HG02759 (cell line): ENCODE measurements around the gene KRT37.
"Not testable (repeated sequence)": the region's sequence is repeated elsewhere in the genome, so short reads cannot be mapped to it uniquely, and the experiment has no call there.

ENCODE experiments used
- ATAC-seq: cut with Tn5 transposase; IDR thresholded peaks from one replicate; pipeline ENCODE4 v1.9.1; 2021; ENCODE audit warnings: mild to moderate bottlenecking, moderate library complexity; ENCODE audit not compliant: unreplicated experiment

Gene KRT37

GRCh38 chr17:41407226-41407625, 17.2 kb downstream of the KRT37 start:
- ATAC-seq = no peak

GRCh38 chr17:41406205-41406604, 18.2 kb downstream of the KRT37 start:
- ATAC-seq = no peak

GRCh38 chr17:41404024-41404671, 20.2 kb downstream of the KRT37 start:
- no peak for ATAC-seq

GRCh38 chr17:41403404-41404023, 20.9 kb downstream of the KRT37 start:
- ATAC-seq = no peak

- no peak for ATAC-seq
These were observed 22.2 kb downstream of the KRT37 start for GRCh38 chr17:41402161-41402560.

- no peak for ATAC-seq
These were observed 27.3 kb downstream of the KRT37 start, which contains the start of gene KRT31 for GRCh38 chr17:41396996-41397660. KRT31 (minus strand) TSS chr17:41397608; CDS start chr17:41397539, 69 bp downstream.

- no peak for ATAC-seq
These were observed 28.0 kb downstream of the KRT37 start for GRCh38 chr17:41396340-41396739.

- no peak for ATAC-seq
These were observed 28.8 kb downstream of the KRT37 start for GRCh38 chr17:41395611-41396010.

- not testable (repeated sequence) for ATAC-seq
These were observed 29.3 kb downstream of the KRT37 start for GRCh38 chr17:41395044-41395443.

- no peak for ATAC-seq
These were observed 30.0 kb downstream of the KRT37 start for GRCh38 chr17:41394254-41394996.

GRCh38 chr17:41393826-41394225, 30.6 kb downstream of the KRT37 start:
- no peak for ATAC-seq

GRCh38 chr17:41393294-41393693, 31.1 kb downstream of the KRT37 start:
- ATAC-seq = no peak

GRCh38 chr17:41392278-41392677, 32.1 kb downstream of the KRT37 start:
- no peak for ATAC-seq

- no peak for ATAC-seq
These were observed 32.9 kb downstream of the KRT37 start for GRCh38 chr17:41391535-41391934.

GRCh38 chr17:41390411-41390938, 33.9 kb downstream of the KRT37 start:
- no peak for ATAC-seq

- no peak for ATAC-seq
These were observed 36.7 kb downstream of the KRT37 start for GRCh38 chr17:41387670-41388069.

GRCh38 chr17:41386227-41386626, 38.2 kb downstream of the KRT37 start:
- no peak for ATAC-seq

GRCh38 chr17:41383690-41384089, 40.7 kb downstream of the KRT37 start:
- no peak for ATAC-seq

GRCh38 chr17:41382394-41382793, 42.0 kb downstream of the KRT37 start:
- no peak for ATAC-seq

- ATAC-seq = not testable (repeated sequence)
These were observed 42.4 kb downstream of the KRT37 start, which contains the start of gene KRT34 for GRCh38 chr17:41381943-41382342. KRT34 (minus strand) TSS chr17:41382306; CDS start chr17:41382246, 60 bp downstream.

- ATAC-seq = not testable (repeated sequence)
These were observed 44.3 kb downstream of the KRT37 start for GRCh38 chr17:41380091-41380490.
